ENCODE results near the gene IGLL1.

DNA sequence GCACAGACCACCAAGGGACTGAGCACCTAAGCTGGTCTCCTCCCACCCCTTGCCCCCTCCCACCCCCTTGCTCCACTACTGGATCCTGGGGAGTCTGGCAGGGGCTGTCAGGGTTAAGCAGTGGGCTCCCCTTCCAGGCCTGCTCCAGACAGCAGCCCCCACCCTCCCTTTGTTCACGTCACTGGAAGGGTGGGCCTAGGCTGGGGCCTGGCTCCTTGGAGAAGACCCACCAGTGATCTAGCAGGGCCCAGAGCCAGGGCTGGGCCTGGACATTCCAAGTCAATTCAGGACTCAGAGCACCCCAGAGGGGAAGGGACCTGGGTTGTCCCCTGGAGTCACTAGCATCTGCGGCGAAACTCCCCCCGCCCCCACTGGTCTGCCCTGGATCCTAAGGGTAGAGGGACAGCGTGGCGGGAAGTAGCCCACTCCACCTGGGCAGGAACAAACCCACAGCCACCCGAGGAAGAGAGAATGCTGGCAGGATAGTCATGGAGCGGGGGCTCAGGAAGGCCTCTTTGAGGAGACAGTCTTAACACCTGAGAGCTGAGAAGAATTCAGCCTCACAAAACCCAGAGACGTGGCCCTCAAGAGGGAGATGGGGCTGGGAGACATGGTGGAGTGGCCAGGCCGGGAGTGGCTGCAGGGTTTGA is 45.8 kb downstream of the IGLL1 start:
- TF ChIP-seq, protein P1, sequence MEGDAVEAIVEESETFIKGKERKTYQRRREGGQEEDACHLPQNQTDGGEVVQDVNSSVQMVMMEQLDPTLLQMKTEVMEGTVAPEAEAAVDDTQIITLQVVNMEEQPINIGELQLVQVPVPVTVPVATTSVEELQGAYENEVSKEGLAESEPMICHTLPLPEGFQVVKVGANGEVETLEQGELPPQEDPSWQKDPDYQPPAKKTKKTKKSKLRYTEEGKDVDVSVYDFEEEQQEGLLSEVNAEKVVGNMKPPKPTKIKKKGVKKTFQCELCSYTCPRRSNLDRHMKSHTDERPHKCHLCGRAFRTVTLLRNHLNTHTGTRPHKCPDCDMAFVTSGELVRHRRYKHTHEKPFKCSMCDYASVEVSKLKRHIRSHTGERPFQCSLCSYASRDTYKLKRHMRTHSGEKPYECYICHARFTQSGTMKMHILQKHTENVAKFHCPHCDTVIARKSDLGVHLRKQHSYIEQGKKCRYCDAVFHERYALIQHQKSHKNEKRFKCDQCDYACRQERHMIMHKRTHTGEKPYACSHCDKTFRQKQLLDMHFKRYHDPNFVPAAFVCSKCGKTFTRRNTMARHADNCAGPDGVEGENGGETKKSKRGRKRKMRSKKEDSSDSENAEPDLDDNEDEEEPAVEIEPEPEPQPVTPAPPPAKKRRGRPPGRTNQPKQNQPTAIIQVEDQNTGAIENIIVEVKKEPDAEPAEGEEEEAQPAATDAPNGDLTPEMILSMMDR (IDR thresholded peaks at IDR 0.05) = no peak
- TF ChIP-seq POLR2A (IDR thresholded peaks at IDR 0.05) = no peak

All from thyroid gland (tissue), 4 donors.